ENCODE data around the gene ULK1.
"Not testable (repeated sequence)": the region's sequence is repeated elsewhere in the genome, so short reads cannot be mapped to it uniquely, and the experiment has no call there.

ULK1 gene

GRCh38 chr12:131862600-131862993 lies 31.8 kb upstream of the ULK1 start:
- DNase-seq: no peak

- no peak for DNase-seq
Observed at GRCh38 chr12:131862994-131863710, 31.3 kb upstream of the ULK1 start.

- no peak for DNase-seq
Observed at GRCh38 chr12:131863711-131864396, 30.6 kb upstream of the ULK1 start.

- DNase-seq: no peak
Observed at GRCh38 chr12:131864469-131864868, 30.0 kb upstream of the ULK1 start.

- DNase-seq: no peak
Observed at GRCh38 chr12:131865180-131865875, 29.1 kb upstream of the ULK1 start.

GRCh38 chr12:131867471-131867870 lies 27.0 kb upstream of the ULK1 start:
- DNase-seq: no peak

GRCh38 chr12:131867891-131868675 lies 26.3 kb upstream of the ULK1 start:
- DNase-seq: no peak

- DNase-seq: no peak
Observed at GRCh38 chr12:131869871-131870418, 24.5 kb upstream of the ULK1 start.

GRCh38 chr12:131871677-131872076 lies 22.7 kb upstream of the ULK1 start:
- DNase-seq: no peak

- no peak for DNase-seq
Observed at GRCh38 chr12:131872154-131873051, 22.0 kb upstream of the ULK1 start.

- DNase-seq: no peak
Observed at GRCh38 chr12:131873293-131873692, 21.1 kb upstream of the ULK1 start.

GRCh38 chr12:131874972-131875371 lies 19.4 kb upstream of the ULK1 start:
- DNase-seq: not testable (repeated sequence)

GRCh38 chr12:131877216-131877615 lies 17.2 kb upstream of the ULK1 start:
- DNase-seq: not testable (repeated sequence)

- not testable (repeated sequence) for DNase-seq
Observed at GRCh38 chr12:131878436-131878835, 16.0 kb upstream of the ULK1 start.

- no peak for DNase-seq
Observed at GRCh38 chr12:131882804-131883520, 11.5 kb upstream of the ULK1 start.

GRCh38 chr12:131883521-131883900 lies 10.9 kb upstream of the ULK1 start:
- DNase-seq: no peak

GRCh38 chr12:131885076-131885475 lies 9.3 kb upstream of the ULK1 start:
- DNase-seq: not testable (repeated sequence)

GRCh38 chr12:131885543-131886057 lies 8.8 kb upstream of the ULK1 start:
- DNase-seq: no peak

- DNase-seq: not testable (repeated sequence)
Observed at GRCh38 chr12:131891722-131892121, 2.7 kb upstream of the ULK1 start.

GRCh38 chr12:131892711-131893604 lies 1.5 kb upstream of the ULK1 start:
- no peak for DNase-seq
